LNCaP clone FGC (cell line): ENCODE measurements around the gene USP3.

Source experiments
- DNase-seq: peaks from one replicate; pipeline ENCODE4 v3.0.0-alpha.2; 2011; ENCODE audit warnings: low read depth
- H3K4me3 ChIP-seq: 2 replicates; pipeline ENCODE4 v1.5.1; 2011; ENCODE audit warnings: mild to moderate bottlenecking, low read depth, low read length, control low read depth
- CTCF ChIP-seq: IDR thresholded peaks from 2 replicates; pipeline ENCODE4 v1.5.1; 2012; ENCODE audit warnings: mild to moderate bottlenecking; ENCODE audit not compliant: control insufficient read depth, insufficient read depth; ENCODE audit errors: extremely low read depth

The USP3 gene

GRCh38 chr15:63565536-63566186 is 61.3 kb downstream of the USP3 start:
- DNase-seq: no peak
- H3K4me3 ChIP-seq: no peak overlapping the region
- TF ChIP-seq CTCF: no peak

GRCh38 chr15:63572749-63573464 is 68.5 kb downstream of the USP3 start:
- H3K4me3 ChIP-seq: no peak overlapping the region
- DNase-seq: no peak
- TF ChIP-seq CTCF: no peak

GRCh38 chr15:63573533-63573932 is 69.1 kb downstream of the USP3 start:
- no peak for DNase-seq
- H3K4me3 ChIP-seq: no peak overlapping the region
- TF ChIP-seq CTCF: no peak

GRCh38 chr15:63575312-63575711 is 70.9 kb downstream of the USP3 start:
- no peak for TF ChIP-seq CTCF
- H3K4me3 ChIP-seq: no peak overlapping the region
- no peak for DNase-seq

- no peak for TF ChIP-seq CTCF
- DNase-seq: no peak
- no peak overlapping the region for H3K4me3 ChIP-seq
These were observed 72.0 kb downstream of the USP3 start for GRCh38 chr15:63576441-63576840.

- DNase-seq: no peak
- TF ChIP-seq CTCF: no peak
- H3K4me3 ChIP-seq: no peak overlapping the region
These were observed 77.8 kb downstream of the USP3 start for GRCh38 chr15:63582179-63582578.
